ENCODE measurements around the gene FEZ2.

The FEZ2 gene, protein sequence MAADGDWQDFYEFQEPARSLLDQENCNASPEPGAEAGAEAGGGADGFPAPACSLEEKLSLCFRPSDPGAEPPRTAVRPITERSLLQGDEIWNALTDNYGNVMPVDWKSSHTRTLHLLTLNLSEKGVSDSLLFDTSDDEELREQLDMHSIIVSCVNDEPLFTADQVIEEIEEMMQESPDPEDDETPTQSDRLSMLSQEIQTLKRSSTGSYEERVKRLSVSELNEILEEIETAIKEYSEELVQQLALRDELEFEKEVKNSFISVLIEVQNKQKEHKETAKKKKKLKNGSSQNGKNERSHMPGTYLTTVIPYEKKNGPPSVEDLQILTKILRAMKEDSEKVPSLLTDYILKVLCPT

DNA sequence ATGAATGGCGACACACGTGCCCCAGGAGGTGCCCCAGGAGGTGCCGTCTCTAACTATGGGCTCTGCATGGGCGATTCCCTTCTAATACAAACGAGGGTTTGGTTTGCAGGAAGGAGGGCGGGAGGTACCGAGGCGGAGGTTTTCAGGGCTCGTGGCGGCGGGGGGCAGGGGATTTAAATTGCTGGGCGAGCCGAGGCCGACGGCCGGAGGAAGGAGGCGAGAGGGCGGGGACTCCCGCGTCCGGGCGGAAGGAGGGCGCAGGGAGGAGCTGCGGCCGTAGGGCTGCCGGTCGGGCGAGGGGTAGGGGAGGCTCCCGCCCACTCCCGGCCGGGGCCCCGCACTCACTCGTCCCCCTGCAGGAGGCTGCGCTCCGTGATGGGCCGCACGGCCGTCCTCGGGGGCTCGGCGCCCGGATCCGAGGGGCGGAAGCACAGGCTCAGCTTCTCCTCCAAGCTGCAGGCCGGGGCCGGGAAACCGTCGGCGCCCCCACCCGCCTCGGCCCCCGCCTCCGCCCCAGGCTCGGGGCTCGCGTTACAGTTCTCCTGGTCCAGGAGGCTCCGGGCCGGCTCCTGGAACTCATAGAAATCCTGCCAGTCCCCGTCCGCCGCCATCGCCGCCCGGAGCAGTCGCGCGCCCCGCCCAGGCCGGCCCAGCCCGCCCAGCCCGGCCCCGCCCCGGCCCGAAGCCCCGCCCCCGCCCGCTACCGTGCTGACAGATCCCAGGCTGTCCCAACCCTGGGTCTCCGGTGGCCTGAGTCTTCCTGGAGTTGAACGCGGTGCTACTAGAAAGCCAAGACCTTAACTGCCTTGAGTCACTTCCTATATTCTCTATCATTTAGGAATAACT is at the start of gene FEZ2:
TSS of gene FEZ2 (minus strand) at position 637 of the 846 bp plus-strand sequence. CDS start at position 611, 26 bp downstream.
- DNase-seq (ENCODE audit: low read depth): peak; percentile 48
- H3K4me3 ChIP-seq (ENCODE audit: low read depth, low read length): peak within 1 kb of the TSS; percentile 72
- TF ChIP-seq, protein P1, sequence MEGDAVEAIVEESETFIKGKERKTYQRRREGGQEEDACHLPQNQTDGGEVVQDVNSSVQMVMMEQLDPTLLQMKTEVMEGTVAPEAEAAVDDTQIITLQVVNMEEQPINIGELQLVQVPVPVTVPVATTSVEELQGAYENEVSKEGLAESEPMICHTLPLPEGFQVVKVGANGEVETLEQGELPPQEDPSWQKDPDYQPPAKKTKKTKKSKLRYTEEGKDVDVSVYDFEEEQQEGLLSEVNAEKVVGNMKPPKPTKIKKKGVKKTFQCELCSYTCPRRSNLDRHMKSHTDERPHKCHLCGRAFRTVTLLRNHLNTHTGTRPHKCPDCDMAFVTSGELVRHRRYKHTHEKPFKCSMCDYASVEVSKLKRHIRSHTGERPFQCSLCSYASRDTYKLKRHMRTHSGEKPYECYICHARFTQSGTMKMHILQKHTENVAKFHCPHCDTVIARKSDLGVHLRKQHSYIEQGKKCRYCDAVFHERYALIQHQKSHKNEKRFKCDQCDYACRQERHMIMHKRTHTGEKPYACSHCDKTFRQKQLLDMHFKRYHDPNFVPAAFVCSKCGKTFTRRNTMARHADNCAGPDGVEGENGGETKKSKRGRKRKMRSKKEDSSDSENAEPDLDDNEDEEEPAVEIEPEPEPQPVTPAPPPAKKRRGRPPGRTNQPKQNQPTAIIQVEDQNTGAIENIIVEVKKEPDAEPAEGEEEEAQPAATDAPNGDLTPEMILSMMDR (IDR thresholded peaks at IDR 0.05; ENCODE audit: low read depth, low read length, missing control alignments): no peak

DNA sequence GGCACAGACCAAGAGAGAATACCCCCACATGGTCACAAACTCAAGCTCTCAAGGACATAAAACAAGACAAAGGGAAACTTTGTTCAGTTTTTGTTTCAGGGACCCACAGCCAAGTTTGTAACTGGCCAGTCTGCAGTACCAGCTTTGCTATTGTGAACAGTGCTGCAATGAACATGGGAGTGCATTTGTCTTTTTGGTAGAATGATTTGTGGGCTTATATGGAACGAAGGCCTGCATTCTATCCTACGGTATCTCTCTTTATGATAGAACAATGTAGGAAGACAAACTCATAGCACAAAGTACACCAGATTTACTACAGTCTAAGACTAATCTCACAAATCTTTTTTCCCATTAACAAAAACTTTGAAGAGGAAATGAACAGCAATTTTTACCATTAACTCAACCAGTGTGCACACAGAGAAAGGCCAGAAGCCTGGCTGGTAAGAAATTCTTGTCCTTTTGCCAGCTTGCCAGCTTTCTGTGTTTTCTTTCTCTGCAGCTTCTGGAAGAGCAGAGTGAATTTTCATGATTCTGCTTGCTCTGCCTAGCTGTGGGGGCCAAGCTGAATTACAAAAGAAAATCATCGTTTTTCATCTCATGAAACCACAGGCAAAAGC is 37.1 kb upstream of the FEZ2 start:
- TF ChIP-seq, protein P1 (IDR thresholded peaks at IDR 0.05; ENCODE audit: low read depth, low read length, missing control alignments): no peak

DNA sequence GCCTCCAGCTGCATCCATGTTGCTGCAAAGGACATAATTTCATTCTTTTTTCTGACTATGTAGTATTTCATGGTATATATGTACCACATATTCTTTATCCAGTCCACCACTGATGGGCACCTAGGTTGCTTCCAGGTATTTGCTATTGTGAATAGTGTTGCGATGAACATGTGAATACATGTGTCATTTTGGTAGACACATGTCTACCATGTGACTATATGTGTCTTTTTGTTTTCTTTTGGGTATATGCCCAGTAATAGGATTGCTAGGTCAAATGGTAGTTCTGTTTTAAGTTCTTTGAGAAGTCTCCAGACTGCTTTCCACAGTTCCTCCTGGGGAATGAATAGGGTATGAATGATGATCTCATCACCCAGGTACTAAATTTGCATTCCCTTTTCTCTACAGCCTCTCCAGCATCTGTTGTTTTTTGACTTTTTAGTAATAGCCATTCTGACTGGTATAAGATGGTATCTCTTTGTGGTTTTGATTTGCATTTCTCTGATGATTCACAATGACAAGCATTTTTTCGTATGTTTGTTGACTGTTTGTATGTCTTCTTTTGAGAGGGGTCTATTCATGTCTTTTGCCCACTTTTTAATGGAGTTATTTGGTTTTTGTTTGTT is 35.6 kb upstream of the FEZ2 start:
- no peak for DNase-seq (ENCODE audit: low read depth)
- H3K4me3 ChIP-seq (ENCODE audit: low read depth, low read length): no peak overlapping the region
- TF ChIP-seq, protein P1 (IDR thresholded peaks at IDR 0.05; ENCODE audit: low read depth, low read length, missing control alignments): no peak

More for the DNA sequence above, 37.1 kb upstream of the FEZ2 start:
- H3K4me3 ChIP-seq (ENCODE audit: low read depth, low read length): no peak overlapping the region
- no peak for DNase-seq (ENCODE audit: low read depth)

DNA sequence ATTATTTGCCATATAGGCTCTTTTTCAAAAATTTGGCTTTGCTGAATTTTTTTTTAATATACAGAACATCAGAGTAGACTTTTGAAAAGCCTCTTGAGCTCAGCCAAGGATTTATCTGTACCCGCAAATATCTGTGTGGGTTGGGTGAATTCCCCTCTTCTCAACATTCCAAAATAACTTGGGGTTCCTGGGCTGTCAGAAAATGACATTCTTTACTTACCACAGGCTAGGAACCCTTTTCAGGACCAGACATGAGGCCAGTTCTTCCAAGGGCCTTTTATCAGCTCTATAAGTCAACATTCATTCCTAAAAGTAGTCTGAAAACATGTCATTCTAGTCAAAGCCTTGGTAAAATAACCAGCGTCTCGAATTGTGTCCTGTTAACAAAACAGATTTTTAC is 28.8 kb upstream of the FEZ2 start:
- no peak overlapping the region for H3K4me3 ChIP-seq (ENCODE audit: low read depth, low read length)
- TF ChIP-seq, protein P1 (IDR thresholded peaks at IDR 0.05; ENCODE audit: low read depth, low read length, missing control alignments): no peak
- DNase-seq (ENCODE audit: low read depth): no peak

DNA sequence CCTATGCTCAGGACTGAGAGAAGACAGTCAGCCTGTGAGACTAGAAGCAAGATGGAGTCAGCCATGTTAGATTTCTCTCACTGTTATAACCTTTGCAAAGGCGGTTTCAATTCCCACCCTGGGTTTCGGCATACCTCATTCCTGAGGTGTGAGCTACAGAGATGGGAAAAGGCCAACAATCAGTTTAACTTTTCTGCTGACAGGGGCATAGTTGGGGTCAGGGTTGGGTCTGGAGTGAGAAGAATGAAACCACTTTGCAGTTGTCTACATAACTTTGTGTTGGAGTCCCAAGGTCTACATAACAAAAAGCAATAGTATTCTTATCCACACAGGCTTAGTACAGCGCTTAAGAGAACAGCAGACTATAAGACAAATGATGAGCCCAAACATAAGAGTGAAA is 28.1 kb upstream of the FEZ2 start:
- DNase-seq (ENCODE audit: low read depth): no peak
- TF ChIP-seq, protein P1 (IDR thresholded peaks at IDR 0.05; ENCODE audit: low read depth, low read length, missing control alignments): no peak
- H3K4me3 ChIP-seq (ENCODE audit: low read depth, low read length): no peak overlapping the region

DNA sequence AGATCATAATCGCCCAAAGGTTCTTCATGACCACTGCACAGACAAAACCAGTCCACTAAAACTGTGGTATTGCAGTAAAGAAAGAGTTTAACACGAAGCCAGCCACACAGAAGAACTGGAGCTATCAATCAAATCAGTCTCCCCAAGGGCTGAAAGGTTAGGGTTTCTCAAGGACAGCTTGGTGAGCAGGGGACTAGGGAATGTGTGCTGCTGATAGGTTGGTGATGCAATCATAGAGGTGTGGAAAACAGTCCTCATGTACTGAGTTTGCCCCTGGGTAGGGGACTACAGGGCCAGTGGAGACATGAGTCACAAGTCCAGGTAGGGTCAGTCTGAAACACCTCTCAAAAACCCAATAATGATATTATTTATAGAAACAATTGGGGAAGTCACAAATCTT is 27.3 kb upstream of the FEZ2 start:
- no peak for DNase-seq (ENCODE audit: low read depth)
- TF ChIP-seq, protein P1 (IDR thresholded peaks at IDR 0.05; ENCODE audit: low read depth, low read length, missing control alignments): no peak

More for the DNA sequence above, 27.3 kb upstream of the FEZ2 start:
- no peak overlapping the region for H3K4me3 ChIP-seq (ENCODE audit: low read depth, low read length)

Data from GM12864 (cell line).